Lung (tissue), 12 donors: ENCODE results near the gene B4GALNT4. TPM values are rescaled to one million over a fixed set of nuclear protein-coding genes. Genes with fewer than 3 reads are reported as not detected.

ENCODE experiments used
- ATAC-seq: fragments of 200-7000 bp; cut with Tn5 transposase; one replicate; pipeline ENCODE4 v1.9.1; 2020; ENCODE audit warnings: moderate number of reproducible peaks; ENCODE audit not compliant: insufficient read depth, low FRiP score
- DNase-seq, 3 donors: peaks; one replicate each; pipeline ENCODE4 v3.0.0-alpha.2; 2013 to 2017
- H3K27ac ChIP-seq, 2 donors: one replicate each; pipeline ENCODE4 v1.5.1; 2013; ENCODE audit warnings: mild to moderate bottlenecking in 2 of 2, moderate library complexity in 2 of 2, control low read depth in 1 of 2, inconsistent platforms in 1 of 2, low read depth in 1 of 2, low read length in 1 of 2
- H3K27me3 ChIP-seq, 3 donors: one replicate each; pipeline ENCODE4 v1.5.1; 2013; ENCODE audit warnings: low read length in 2 of 3; ENCODE audit not compliant: control insufficient read depth in 3 of 3, insufficient read depth in 3 of 3
- H3K36me3 ChIP-seq, 4 donors: one replicate each; pipeline ENCODE4 v1.5.1; 2013; ENCODE audit warnings: low read length in 4 of 4, mild to moderate bottlenecking in 1 of 4, moderate library complexity in 1 of 4; ENCODE audit not compliant: control insufficient read depth in 4 of 4, insufficient read depth in 4 of 4
- H3K4me1 ChIP-seq, 5 donors: one replicate each; pipeline ENCODE4 v1.5.1; 2013; ENCODE audit warnings: low read length in 5 of 5, mild to moderate bottlenecking in 2 of 5, moderate library complexity in 1 of 5; ENCODE audit not compliant: control insufficient read depth in 5 of 5, insufficient read depth in 5 of 5
- H3K4me3 ChIP-seq: one replicate; pipeline ENCODE4 v1.5.1; 2013; ENCODE audit warnings: mild to moderate bottlenecking, control low read depth, moderate library complexity
- H3K9ac ChIP-seq, 2 donors: one replicate each; pipeline ENCODE4 v1.5.1; 2013; ENCODE audit warnings: low read length in 2 of 2, control low read depth in 1 of 2; ENCODE audit not compliant: insufficient read depth in 1 of 2
- H3K9me3 ChIP-seq, 4 donors: one replicate each; pipeline ENCODE4 v1.5.1; 2013; ENCODE audit warnings: low read length in 3 of 4, mild to moderate bottlenecking in 1 of 4, moderate library complexity in 1 of 4; ENCODE audit not compliant: control insufficient read depth in 4 of 4, insufficient read depth in 3 of 4
- CTCF ChIP-seq: IDR thresholded peaks from 2 replicates; pipeline ENCODE4 v1.5.1; 2012; ENCODE audit warnings: mild to moderate bottlenecking; ENCODE audit errors: control extremely low read depth, extremely low read depth
- WGBS, 2 donors: extraction: QIAGEN DNeasy Blood & Tissue Kit; methylation state at CpG; one replicate each; pipeline ENCODE4 v1.1.7; 2013; 5-methylcytosine and 5-hydroxymethylcytosine counted together
- polyA plus RNA-seq, 2 donors: library from polyadenylated mRNA; stranded (reverse); fragments of 200-250 nt; gene quantifications; one replicate each; pipeline ENCODE4 v1.2.1, GENCODE V29; 2013
- total RNA-seq, 2 donors: library from RNA; depleted of rRNA in 1 of 2; stranded (reverse); fragments of >200 nt in 1 of 2; gene quantifications; one replicate each; pipeline ENCODE4 v1.2.1, GENCODE V29; 2014 to 2021
- donor health status: control.
- donor health status: control.
- donor health status: Bipolar disorder and iron deficiency.
- donor health status: healthy.
- donor health status: DM: yes; HTN: yes; CAD: no.

B4GALNT4 gene
- total and polyA plus RNA-seq, 4 donors = 1.4 to 6.8 (median 3.3) TPM

- peaks cover 0 to 9% (median 0%) of the 10 kb centered on the region in 5 donors for H3K4me1 ChIP-seq
- H3K4me3 ChIP-seq = no peak overlapping the region
- no peaks in the 10 kb centered on the region for H3K9me3 ChIP-seq
- H3K36me3 ChIP-seq = peaks cover 0 to 9% (median 0%) of the 10 kb centered on the region in 4 donors
- H3K27me3 ChIP-seq = no peaks in the 10 kb centered on the region
- no peak for DNase-seq
- WGBS, 2 donors = 58 to 83% methylated on average over 51 to 55 of the region's 55 CpGs
- no peak for TF ChIP-seq CTCF
- H3K9ac ChIP-seq = no peak overlapping the region
- no peak overlapping the region for H3K27ac ChIP-seq
- no peak for ATAC-seq
Observed at GRCh38 chr11:403021-403760, 33.9 kb downstream of the B4GALNT4 start.

DNA sequence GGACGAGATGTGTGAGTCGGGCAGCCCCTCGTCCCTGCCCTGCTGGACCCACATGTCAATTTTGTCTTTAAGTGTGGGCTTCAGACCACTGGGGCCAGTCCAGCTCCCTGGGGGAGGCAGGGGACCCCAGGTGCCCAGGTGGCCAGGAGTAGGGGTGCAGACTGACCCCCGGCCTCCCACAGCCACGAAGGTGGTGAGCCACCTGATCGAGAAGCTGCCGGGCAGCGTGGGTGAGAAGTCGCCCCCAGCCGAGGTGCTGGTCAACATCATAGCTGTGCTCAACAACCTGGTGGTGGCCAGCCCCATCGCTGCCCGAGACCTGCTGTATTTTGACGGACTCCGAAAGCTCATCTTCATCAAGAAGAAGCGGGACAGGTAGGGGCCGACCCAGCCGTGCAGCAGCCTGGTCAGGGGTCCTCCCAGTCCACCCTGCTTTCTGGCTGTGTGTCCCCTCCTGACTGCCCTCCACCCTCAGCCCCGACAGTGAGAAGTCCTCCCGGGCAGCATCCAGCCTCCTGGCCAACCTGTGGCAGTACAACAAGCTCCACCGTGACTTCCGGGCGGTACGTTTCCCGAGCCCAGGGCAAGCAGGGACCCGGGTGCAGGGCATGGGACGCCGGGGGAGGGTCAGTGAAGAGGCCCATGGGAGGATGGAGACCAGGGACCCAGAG, 34.6 kb downstream of the B4GALNT4 start:
- peaks cover 0 to 7% (median 0%) of the 10 kb centered on the region in 4 donors for H3K36me3 ChIP-seq
- H3K27me3 ChIP-seq = no peaks in the 10 kb centered on the region
- no peak overlapping the region for H3K27ac ChIP-seq
- ATAC-seq = no peak
- H3K9ac ChIP-seq = no peak overlapping the region
- H3K9me3 ChIP-seq = no peaks in the 10 kb centered on the region
- H3K4me3 ChIP-seq = no peak overlapping the region
- peaks cover 0 to 9% (median 0%) of the 10 kb centered on the region in 5 donors for H3K4me1 ChIP-seq
- no peak for DNase-seq
- 91 to 95% methylated on average over 27 of the region's 27 CpGs for WGBS, 2 donors
- no peak for TF ChIP-seq CTCF

DNA sequence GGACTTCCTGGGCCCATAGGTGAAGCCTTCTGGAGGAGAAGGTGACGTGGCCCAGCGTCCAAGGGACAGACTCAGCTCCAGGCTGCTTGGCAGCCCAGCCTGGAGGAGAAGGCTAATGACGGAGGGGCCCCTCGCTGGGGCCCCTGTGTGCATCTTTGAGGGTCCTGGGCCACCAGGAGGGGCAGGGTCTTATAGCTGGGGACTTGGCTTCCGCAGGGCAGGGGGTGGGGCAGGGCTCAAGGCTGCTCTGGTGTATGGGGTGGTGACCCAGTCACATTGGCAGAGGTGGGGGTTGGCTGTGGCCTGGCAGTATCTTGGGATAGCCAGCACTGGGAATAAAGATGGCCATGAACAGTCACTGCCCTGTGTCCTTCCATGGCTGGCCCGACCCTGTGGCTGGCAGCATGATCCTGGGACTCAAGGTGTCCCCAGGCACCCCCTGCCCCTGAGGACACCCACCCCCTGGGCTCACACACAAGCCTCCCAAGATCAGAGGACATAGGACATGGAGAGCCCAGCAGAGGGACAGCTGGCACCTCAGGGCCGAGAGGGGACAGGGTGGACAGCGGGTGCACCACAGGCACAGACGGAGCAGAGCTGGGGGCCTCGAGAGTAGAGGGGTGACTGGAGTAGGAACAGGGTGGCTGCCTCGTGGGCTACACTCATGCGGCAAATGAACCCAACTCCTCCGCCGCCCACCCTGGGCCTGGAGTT, 35.4 kb downstream of the B4GALNT4 start:
- H3K4me1 ChIP-seq = peaks cover 0 to 9% (median 0%) of the 10 kb centered on the region in 5 donors
- no peaks in the 10 kb centered on the region for H3K27me3 ChIP-seq
- DNase-seq (no peak), ATAC-seq (no peak)
- WGBS, 2 donors = 95 to 96% methylated on average over 14 of the region's 14 CpGs
- TF ChIP-seq CTCF = no peak
- H3K27ac ChIP-seq = no peak overlapping the region
- no peak overlapping the region for H3K9ac ChIP-seq
- peaks cover 0 to 7% (median 0%) of the 10 kb centered on the region in 4 donors for H3K36me3 ChIP-seq
- H3K9me3 ChIP-seq = no peaks in the 10 kb centered on the region
- H3K4me3 ChIP-seq = no peak overlapping the region
